Hypothalamus (tissue), 51 donors: ENCODE results near the gene DAZL.
"Not testable (repeated sequence)": the region's sequence is repeated elsewhere in the genome, so short reads cannot be mapped to it uniquely, and the experiment has no call there.

Experiments used
- DNase-seq, 51 donors: peaks; one replicate each; lab custom pipeline; 2025; lab: John Stamatoyannopoulos, UW

The DAZL gene

GRCh38 chr3:16604887-16605602, at the start of gene DAZL:
TSS of gene DAZL (minus strand) at chr3:16605423. CDS start at chr3:16605205, 218 bp downstream.
- no peak for DNase-seq

GRCh38 chr3:16654976-16655375, 49.8 kb upstream of the DAZL start:
- no peak for DNase-seq

GRCh38 chr3:16653712-16654111, 48.5 kb upstream of the DAZL start:
- no peak for DNase-seq

GRCh38 chr3:16647668-16648067, 42.4 kb upstream of the DAZL start:
- no peak for DNase-seq

GRCh38 chr3:16639806-16640205, 34.6 kb upstream of the DAZL start:
- DNase-seq: no peak

GRCh38 chr3:16633948-16634347, 28.7 kb upstream of the DAZL start:
- no peak for DNase-seq

GRCh38 chr3:16632395-16632794, 27.2 kb upstream of the DAZL start:
- DNase-seq: no peak

GRCh38 chr3:16618721-16619120, 13.5 kb upstream of the DAZL start:
- no peak for DNase-seq

GRCh38 chr3:16617155-16617554, 11.9 kb upstream of the DAZL start:
- DNase-seq: not testable (repeated sequence)

GRCh38 chr3:16616083-16616482, 10.9 kb upstream of the DAZL start:
- DNase-seq: no peak

- no peak for DNase-seq
Observed at GRCh38 chr3:16614033-16615031, 9.1 kb upstream of the DAZL start.

GRCh38 chr3:16609927-16610580, 4.8 kb upstream of the DAZL start:
- no peak for DNase-seq

- no peak for DNase-seq
Observed at GRCh38 chr3:16608816-16609215, 3.6 kb upstream of the DAZL start.

- no peak for DNase-seq
Observed at GRCh38 chr3:16607718-16608117, 2.5 kb upstream of the DAZL start.

GRCh38 chr3:16606398-16606797, 1.2 kb upstream of the DAZL start:
- no peak for DNase-seq

- DNase-seq: no peak
Observed at GRCh38 chr3:16605966-16606365, 743 bp upstream of the DAZL start.

GRCh38 chr3:16604433-16604832, 790 bp downstream of the DAZL start:
- DNase-seq: no peak

- no peak for DNase-seq
Observed at GRCh38 chr3:16601537-16602005, 3.7 kb downstream of the DAZL start.

- peak in 47 of 51 donors; percentile 3 to 86 (median 51) for DNase-seq
Observed at GRCh38 chr3:16600780-16601536, 4.3 kb downstream of the DAZL start.

GRCh38 chr3:16599694-16600093, 5.5 kb downstream of the DAZL start:
- no peak for DNase-seq
